Neuron (in vitro differentiated cells): ENCODE results near the gene IYD.

Experiments used
- H2AFZ ChIP-seq: one replicate; pipeline ENCODE4 v1.6.1; 2013; ENCODE audit warnings: low read depth, mild to moderate bottlenecking, inconsistent platforms, low read length, moderate library complexity
- H3K27me3 ChIP-seq: one replicate; pipeline ENCODE4 v1.6.1; 2013; ENCODE audit warnings: low read length; ENCODE audit not compliant: insufficient read depth
- H3K36me3 ChIP-seq: one replicate; pipeline ENCODE4 v1.6.1; 2013; ENCODE audit warnings: low read length; ENCODE audit not compliant: insufficient read depth
- H3K4me1 ChIP-seq: one replicate; pipeline ENCODE4 v1.6.1; 2013; ENCODE audit warnings: low read length; ENCODE audit not compliant: insufficient read depth
- H3K4me3 ChIP-seq: 2 replicates; pipeline ENCODE4 v1.5.1; 2013; ENCODE audit warnings: mild to moderate bottlenecking, low read length, moderate library complexity
- H3K9me3 ChIP-seq: one replicate; pipeline ENCODE4 v1.6.1; 2013; ENCODE audit warnings: low read length

Gene IYD

DNA sequence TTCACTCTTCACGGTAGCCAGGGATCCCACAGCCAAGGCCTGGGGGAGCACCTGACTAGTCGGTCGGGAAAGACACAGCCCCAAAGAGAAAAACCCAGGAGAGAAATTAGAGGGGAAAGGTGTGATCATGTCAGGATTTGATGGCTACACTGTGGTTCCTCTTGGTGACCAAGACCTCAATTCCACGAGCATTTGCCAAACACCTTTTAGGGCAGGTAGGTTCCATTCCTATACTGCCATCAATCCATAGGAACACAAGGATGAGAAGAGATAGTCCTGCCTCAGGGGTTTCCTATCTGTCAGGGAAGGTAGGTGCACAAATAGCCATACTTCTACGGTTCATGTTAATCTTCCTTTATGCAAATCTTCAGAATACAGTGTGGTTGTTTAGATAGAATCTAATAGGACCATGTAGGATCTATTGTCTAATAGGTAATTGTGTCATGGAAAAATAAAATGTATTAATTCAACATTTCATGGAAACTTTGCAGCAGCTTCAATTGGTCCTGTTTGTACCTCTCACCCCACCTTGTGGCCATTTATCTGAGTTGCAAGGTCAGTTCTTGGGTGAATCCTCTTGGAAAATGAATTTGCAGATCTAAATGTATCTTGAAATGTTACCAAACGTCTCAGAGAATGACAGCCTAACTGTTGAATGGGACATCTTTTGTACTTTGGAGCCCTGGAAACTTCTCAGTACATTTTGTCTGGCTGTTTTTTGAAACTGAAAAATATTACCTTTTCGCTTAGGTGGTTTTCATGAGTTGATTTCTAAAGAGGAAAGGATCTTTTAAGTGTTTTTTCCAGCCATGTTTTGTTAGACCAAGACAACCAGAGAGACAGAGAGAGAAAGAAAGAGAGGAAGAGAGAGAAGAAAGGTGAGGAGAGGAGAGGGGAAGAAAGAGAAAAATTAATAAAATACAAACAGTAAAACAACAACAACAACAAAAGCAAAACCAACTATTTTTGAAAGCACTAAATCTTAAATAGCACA, 33.7 kb upstream of the IYD start:
- peaks cover 14% of the 10 kb centered on the region for H3K4me1 ChIP-seq
- no peaks in the 10 kb centered on the region for H3K36me3 ChIP-seq
- H3K27me3 ChIP-seq: no peaks in the 10 kb centered on the region
- peak overlapping the region; percentile 9 for H2AFZ ChIP-seq
- H3K4me3 ChIP-seq: no peak overlapping the region
- no peaks in the 10 kb centered on the region for H3K9me3 ChIP-seq

DNA sequence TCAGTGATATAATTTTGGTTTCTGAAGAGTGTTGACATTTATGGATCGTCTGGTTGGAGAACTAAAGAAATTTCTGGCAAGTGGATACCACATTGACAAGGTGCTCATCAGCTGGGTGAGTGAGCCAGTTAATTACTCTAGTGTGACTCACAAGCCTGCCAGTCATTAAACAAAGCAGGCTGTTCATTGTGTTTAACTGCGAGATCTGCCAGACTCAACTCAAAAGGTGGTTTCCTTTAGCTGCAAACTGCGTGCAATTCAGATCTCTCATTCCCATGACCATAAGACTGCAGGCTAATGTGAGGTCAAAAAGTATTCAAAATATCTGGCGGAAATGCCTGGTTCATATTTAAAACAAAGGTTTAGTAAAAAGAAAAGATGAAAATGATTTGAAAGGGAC, 32.5 kb upstream of the IYD start:
- no peaks in the 10 kb centered on the region for H3K27me3 ChIP-seq

DNA sequence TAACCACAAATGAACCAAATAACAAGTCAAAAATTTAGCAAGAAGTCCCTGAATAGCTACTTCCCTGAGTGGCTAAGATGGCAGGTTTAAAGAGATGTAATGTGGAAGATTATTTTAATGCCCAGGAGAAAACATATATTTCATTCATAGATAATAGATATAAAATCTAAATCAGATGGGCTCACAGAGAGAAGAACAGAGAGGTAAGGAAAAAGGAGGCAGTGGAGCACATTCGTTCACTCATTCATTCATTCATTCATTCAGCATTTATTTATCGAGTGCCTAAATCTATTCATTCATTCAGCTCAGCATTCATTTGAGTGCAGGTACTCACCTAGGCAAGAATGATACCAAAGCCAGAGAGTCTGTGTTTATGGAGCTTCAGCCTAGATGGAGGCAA, 32.1 kb upstream of the IYD start:
- Histone ChIP-seq H3K4me3 (no peak overlapping the region), H2AFZ (peak overlapping the region; percentile 18), H3K36me3 (no peaks in the 10 kb centered on the region), H3K4me1 (peaks cover 14% of the 10 kb centered on the region), H3K9me3 (no peaks in the 10 kb centered on the region), H3K27me3 (no peaks in the 10 kb centered on the region)

More for the DNA sequence above, 32.5 kb upstream of the IYD start:
- Histone ChIP-seq H2AFZ (peak overlapping the region; percentile 18), H3K4me1 (peaks cover 14% of the 10 kb centered on the region), H3K36me3 (no peaks in the 10 kb centered on the region), H3K9me3 (no peaks in the 10 kb centered on the region), H3K4me3 (no peak overlapping the region)

DNA sequence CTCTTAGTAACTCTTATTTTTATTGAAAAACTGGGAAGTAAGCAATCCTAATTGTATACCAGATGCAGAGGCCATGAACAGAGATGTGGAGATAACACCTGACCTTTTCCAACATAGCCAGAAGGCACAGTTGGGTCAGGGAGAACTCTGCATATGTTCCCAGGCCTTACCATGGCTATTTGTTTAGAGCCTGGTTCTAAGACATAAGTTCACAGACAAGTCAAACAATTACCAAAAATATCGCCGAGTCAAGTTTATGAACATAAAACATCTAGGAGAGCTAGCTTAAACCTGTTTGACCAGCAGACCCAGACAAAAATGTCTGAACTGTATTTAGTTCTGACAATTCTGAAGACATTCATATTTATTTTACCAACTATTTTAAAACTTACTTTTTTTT, 26.7 kb upstream of the IYD start:
- Histone ChIP-seq H3K27me3 (no peaks in the 10 kb centered on the region), H3K4me1 (no peaks in the 10 kb centered on the region), H3K36me3 (no peaks in the 10 kb centered on the region), H3K4me3 (no peak overlapping the region), H2AFZ (no peak overlapping the region), H3K9me3 (peaks cover 1% of the 10 kb centered on the region)

DNA sequence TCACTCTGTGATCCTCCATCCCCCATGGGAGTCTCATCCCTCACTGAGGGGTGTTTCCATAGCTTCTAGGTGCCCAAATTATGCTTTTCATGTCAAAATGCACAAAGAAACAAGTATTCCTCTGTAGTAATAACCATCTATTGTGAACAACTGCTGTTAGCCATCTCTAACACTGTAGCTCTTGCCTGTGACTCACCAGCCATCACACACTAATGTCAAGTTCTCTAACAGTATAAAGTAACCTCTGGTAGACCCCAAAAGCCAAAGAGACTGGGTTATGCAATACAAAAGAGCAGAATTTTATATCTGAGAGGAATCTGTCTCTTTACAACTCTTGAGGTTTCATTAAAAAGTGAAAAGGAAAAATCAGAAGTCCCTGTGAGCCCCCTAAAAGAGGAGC, 25.4 kb upstream of the IYD start:
- Histone ChIP-seq H3K36me3 (no peaks in the 10 kb centered on the region), H3K9me3 (peaks cover 2% of the 10 kb centered on the region), H2AFZ (no peak overlapping the region), H3K4me1 (no peaks in the 10 kb centered on the region), H3K27me3 (no peaks in the 10 kb centered on the region), H3K4me3 (no peak overlapping the region)

GRCh38 chr6:150345781-150346180, 23.0 kb upstream of the IYD start:
- peaks cover 2% of the 10 kb centered on the region for H3K9me3 ChIP-seq
- no peaks in the 10 kb centered on the region for H3K27me3 ChIP-seq
- H3K4me1 ChIP-seq: no peaks in the 10 kb centered on the region
- no peak overlapping the region for H3K4me3 ChIP-seq
- H2AFZ ChIP-seq: no peak overlapping the region
- H3K36me3 ChIP-seq: no peaks in the 10 kb centered on the region

DNA sequence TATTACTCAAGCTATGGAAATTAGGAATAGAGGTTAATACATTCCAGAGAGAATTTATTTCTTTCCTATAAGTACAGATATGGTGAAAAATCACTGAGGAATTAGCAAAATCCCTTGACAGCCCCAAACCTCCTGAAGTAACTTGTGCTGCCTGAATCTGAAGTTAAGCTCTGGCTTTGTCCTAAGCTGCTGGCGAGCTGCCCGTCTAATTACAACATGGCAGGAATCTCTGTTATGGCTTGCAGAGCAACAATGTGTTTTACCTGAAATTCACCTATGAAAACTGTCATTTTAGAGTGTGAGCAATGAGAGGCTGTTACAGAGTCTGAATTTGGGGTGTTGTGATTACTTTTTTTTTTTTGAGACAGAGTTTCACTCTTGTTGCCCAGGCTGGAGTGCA, 22.5 kb upstream of the IYD start:
- Histone ChIP-seq H3K36me3 (no peaks in the 10 kb centered on the region), H2AFZ (no peak overlapping the region), H3K27me3 (no peaks in the 10 kb centered on the region), H3K4me1 (no peaks in the 10 kb centered on the region), H3K4me3 (no peak overlapping the region), H3K9me3 (peaks cover 2% of the 10 kb centered on the region)

DNA sequence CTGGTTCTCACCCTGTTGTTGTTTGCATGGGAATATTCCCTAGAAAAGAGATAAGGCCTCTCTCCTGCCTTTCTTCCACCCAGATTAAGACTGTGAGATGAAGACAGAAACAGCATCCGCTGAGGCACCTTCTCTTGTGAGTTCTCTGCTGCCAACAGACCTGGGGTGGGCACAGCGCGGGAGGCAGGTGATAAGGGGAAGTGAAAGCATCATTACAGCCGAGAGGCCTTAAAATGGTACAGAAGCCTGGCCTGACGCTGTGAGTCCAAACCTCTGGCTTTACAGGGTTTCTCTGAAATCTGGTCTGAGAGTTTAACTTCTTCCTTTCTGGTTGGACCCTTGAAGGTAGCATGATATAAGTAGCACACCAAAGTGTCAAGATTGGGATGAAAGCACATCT, 21.0 kb upstream of the IYD start:
- no peak overlapping the region for H2AFZ ChIP-seq
- no peaks in the 10 kb centered on the region for H3K27me3 ChIP-seq
- no peaks in the 10 kb centered on the region for H3K4me1 ChIP-seq
- H3K4me3 ChIP-seq: no peak overlapping the region
- H3K9me3 ChIP-seq: peaks cover 2% of the 10 kb centered on the region
- no peaks in the 10 kb centered on the region for H3K36me3 ChIP-seq

DNA sequence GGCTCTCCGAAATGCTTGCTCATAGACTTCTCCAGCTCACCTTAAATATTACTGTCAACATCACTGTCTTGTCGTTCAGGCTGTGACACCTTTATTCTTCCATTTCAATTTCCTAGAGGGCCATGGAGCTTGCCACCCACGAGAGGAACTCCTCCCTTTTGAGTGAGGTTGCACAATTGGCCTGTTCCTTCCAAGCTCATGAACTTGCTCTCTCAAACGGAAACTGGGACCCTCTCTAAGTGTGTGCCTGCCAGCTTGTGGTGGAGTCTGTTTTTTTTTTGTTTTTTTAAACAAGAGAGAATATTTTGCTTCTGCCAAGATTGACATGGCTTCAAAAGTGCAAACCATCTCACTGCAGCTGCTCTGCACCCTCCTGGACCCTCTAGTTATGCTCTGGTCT, 19.3 kb upstream of the IYD start:
- Histone ChIP-seq H3K27me3 (no peaks in the 10 kb centered on the region), H3K9me3 (peaks cover 2% of the 10 kb centered on the region), H3K36me3 (no peaks in the 10 kb centered on the region), H2AFZ (no peak overlapping the region), H3K4me3 (no peak overlapping the region), H3K4me1 (no peaks in the 10 kb centered on the region)

- no peaks in the 10 kb centered on the region for H3K27me3 ChIP-seq
- H3K4me3 ChIP-seq: no peak overlapping the region
- no peaks in the 10 kb centered on the region for H3K36me3 ChIP-seq
- H2AFZ ChIP-seq: no peak overlapping the region
- no peaks in the 10 kb centered on the region for H3K4me1 ChIP-seq
- H3K9me3 ChIP-seq: no peaks in the 10 kb centered on the region
Measured at GRCh38 chr6:150352321-150353296, 16.2 kb upstream of the IYD start.

- Histone ChIP-seq H3K4me1 (no peaks in the 10 kb centered on the region), H3K27me3 (no peaks in the 10 kb centered on the region), H3K4me3 (no peak overlapping the region), H3K9me3 (no peaks in the 10 kb centered on the region), H2AFZ (no peak overlapping the region), H3K36me3 (no peaks in the 10 kb centered on the region)
Measured at GRCh38 chr6:150353445-150353844, 15.4 kb upstream of the IYD start.

DNA sequence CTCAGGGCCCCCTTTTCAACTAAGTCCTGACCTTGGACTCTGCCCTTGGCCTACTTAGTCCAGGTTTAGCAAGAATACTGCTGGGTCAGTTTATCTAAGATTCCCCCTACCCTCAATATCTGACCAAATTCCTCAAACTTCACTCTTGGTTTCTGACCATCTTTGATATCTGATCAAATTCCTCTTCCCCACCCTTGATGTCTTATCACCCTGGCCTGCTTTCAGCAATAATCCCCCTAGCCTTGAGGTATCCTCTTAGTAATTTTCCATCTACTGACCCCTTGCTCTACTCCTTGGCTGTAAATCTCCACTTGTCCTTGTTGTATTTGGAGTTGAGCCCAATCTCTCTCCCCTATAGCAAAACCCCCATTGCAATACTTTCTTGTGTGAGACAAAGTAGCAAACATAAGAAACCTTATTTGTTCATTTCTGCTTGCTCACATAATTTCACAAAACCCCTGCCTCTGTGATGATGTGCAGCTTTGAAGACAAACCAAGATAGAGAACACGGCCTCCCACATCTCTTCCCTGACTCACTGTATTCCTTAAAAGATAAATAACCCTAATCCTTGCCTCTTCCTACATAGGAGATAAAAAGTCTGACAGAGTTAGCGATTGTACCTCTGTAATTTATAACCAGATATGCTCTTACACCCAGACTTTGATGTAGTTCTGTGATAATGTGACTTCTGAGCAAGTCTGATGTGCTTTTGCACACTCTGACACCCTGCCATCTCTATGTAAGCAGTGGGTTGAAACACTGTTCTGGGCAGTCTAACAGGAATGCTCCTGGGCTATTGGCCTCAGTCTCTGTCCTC, 13.8 kb upstream of the IYD start:
- Histone ChIP-seq H3K4me3 (no peak overlapping the region), H3K36me3 (no peaks in the 10 kb centered on the region), H3K9me3 (no peaks in the 10 kb centered on the region), H3K4me1 (no peaks in the 10 kb centered on the region), H2AFZ (no peak overlapping the region), H3K27me3 (no peaks in the 10 kb centered on the region)
